ENCODE data around the gene LIMS3. TPM values are rescaled to one million over a fixed set of nuclear protein-coding genes. Genes with fewer than 3 reads are reported as not detected.
"Not testable (repeated sequence)": the region's sequence is repeated elsewhere in the genome, so short reads cannot be mapped to it uniquely, and the experiment has no call there.

LIMS3 gene
- total and polyA plus RNA-seq, 5 donors from 2014 or later, result 2.9 to 11.7 (median 4.3) TPM; not detected in 1

- H3K4me3 Mint-ChIP-seq; H3K9me3 Mint-ChIP-seq; H3K36me3 ChIP-seq (ENCODE audit: control insufficient read depth, insufficient read depth, low read length); H3K27me3 ChIP-seq (ENCODE audit: control insufficient read depth, insufficient read depth, low read length); H3K4me1 Mint-ChIP-seq; H3K4me1 ChIP-seq (ENCODE audit: control insufficient read depth, insufficient read depth, low read length, poor library complexity, severe bottlenecking); H3K27ac ChIP-seq (ENCODE audit: insufficient read depth, low read length, poor library complexity, severe bottlenecking); DNase-seq; H3K9me3 ChIP-seq (ENCODE audit: control insufficient read depth in 2 of 2, low read length in 2 of 2); H3K4me3 ChIP-seq (ENCODE audit: low read depth, low read length); H3K36me3 Mint-ChIP-seq; H3K27me3 Mint-ChIP-seq; ATAC-seq (ENCODE audit: low read depth in 2 of 2); H3K27ac Mint-ChIP-seq: not testable (repeated sequence)
These were observed 38.0 kb downstream of the LIMS3 start for GRCh38 chr2:109936534-109936933.

- H3K27me3 ChIP-seq (ENCODE audit: control insufficient read depth, insufficient read depth, low read length); DNase-seq; H3K9me3 Mint-ChIP-seq; H3K4me1 ChIP-seq (ENCODE audit: control insufficient read depth, insufficient read depth, low read length, poor library complexity, severe bottlenecking); H3K36me3 Mint-ChIP-seq; H3K4me3 ChIP-seq (ENCODE audit: low read depth, low read length); H3K4me1 Mint-ChIP-seq; H3K4me3 Mint-ChIP-seq; H3K27ac ChIP-seq (ENCODE audit: insufficient read depth, low read length, poor library complexity, severe bottlenecking); H3K36me3 ChIP-seq (ENCODE audit: control insufficient read depth, insufficient read depth, low read length); H3K27me3 Mint-ChIP-seq; H3K9me3 ChIP-seq (ENCODE audit: control insufficient read depth in 2 of 2, low read length in 2 of 2); ATAC-seq (ENCODE audit: low read depth in 2 of 2); H3K27ac Mint-ChIP-seq: not testable (repeated sequence)
These were observed 46.9 kb downstream of the LIMS3 start for GRCh38 chr2:109945362-109945761.

GRCh38 chr2:109947262-109947958 lies 48.9 kb downstream of the LIMS3 start:
- not testable (repeated sequence) for H3K4me1 Mint-ChIP-seq; DNase-seq; H3K27ac Mint-ChIP-seq; H3K9me3 ChIP-seq (ENCODE audit: control insufficient read depth in 2 of 2, low read length in 2 of 2); H3K4me1 ChIP-seq (ENCODE audit: control insufficient read depth, insufficient read depth, low read length, poor library complexity, severe bottlenecking); H3K4me3 ChIP-seq (ENCODE audit: low read depth, low read length); H3K36me3 ChIP-seq (ENCODE audit: control insufficient read depth, insufficient read depth, low read length); H3K27me3 ChIP-seq (ENCODE audit: control insufficient read depth, insufficient read depth, low read length); H3K4me3 Mint-ChIP-seq; H3K9me3 Mint-ChIP-seq; H3K27ac ChIP-seq (ENCODE audit: insufficient read depth, low read length, poor library complexity, severe bottlenecking); H3K36me3 Mint-ChIP-seq; ATAC-seq (ENCODE audit: low read depth in 2 of 2); H3K27me3 Mint-ChIP-seq

GRCh38 chr2:109947959-109948520 lies 49.6 kb downstream of the LIMS3 start:
- not testable (repeated sequence) for H3K9me3 Mint-ChIP-seq; H3K36me3 ChIP-seq (ENCODE audit: control insufficient read depth, insufficient read depth, low read length); H3K27ac ChIP-seq (ENCODE audit: insufficient read depth, low read length, poor library complexity, severe bottlenecking); ATAC-seq (ENCODE audit: low read depth in 2 of 2); H3K9me3 ChIP-seq (ENCODE audit: control insufficient read depth in 2 of 2, low read length in 2 of 2); H3K27ac Mint-ChIP-seq; H3K4me3 ChIP-seq (ENCODE audit: low read depth, low read length); H3K27me3 Mint-ChIP-seq; H3K36me3 Mint-ChIP-seq; H3K27me3 ChIP-seq (ENCODE audit: control insufficient read depth, insufficient read depth, low read length); H3K4me1 Mint-ChIP-seq; H3K4me3 Mint-ChIP-seq; DNase-seq; H3K4me1 ChIP-seq (ENCODE audit: control insufficient read depth, insufficient read depth, low read length, poor library complexity, severe bottlenecking)

GRCh38 chr2:109950146-109950843 lies 51.8 kb downstream of the LIMS3 start:
- not testable (repeated sequence) for H3K27ac ChIP-seq (ENCODE audit: insufficient read depth, low read length, poor library complexity, severe bottlenecking); H3K36me3 ChIP-seq (ENCODE audit: control insufficient read depth, insufficient read depth, low read length); H3K27me3 ChIP-seq (ENCODE audit: control insufficient read depth, insufficient read depth, low read length); ATAC-seq (ENCODE audit: low read depth in 2 of 2); H3K27ac Mint-ChIP-seq; H3K4me3 ChIP-seq (ENCODE audit: low read depth, low read length); H3K9me3 Mint-ChIP-seq; H3K27me3 Mint-ChIP-seq; DNase-seq; H3K9me3 ChIP-seq (ENCODE audit: control insufficient read depth in 2 of 2, low read length in 2 of 2); H3K4me1 ChIP-seq (ENCODE audit: control insufficient read depth, insufficient read depth, low read length, poor library complexity, severe bottlenecking); H3K4me3 Mint-ChIP-seq; H3K36me3 Mint-ChIP-seq; H3K4me1 Mint-ChIP-seq

GRCh38 chr2:109963942-109964341 lies 65.5 kb downstream of the LIMS3 start:
- H3K4me1 ChIP-seq (ENCODE audit: control insufficient read depth, insufficient read depth, low read length, poor library complexity, severe bottlenecking); H3K27ac ChIP-seq (ENCODE audit: insufficient read depth, low read length, poor library complexity, severe bottlenecking); H3K27me3 Mint-ChIP-seq; H3K36me3 Mint-ChIP-seq; H3K9me3 Mint-ChIP-seq; H3K9me3 ChIP-seq (ENCODE audit: control insufficient read depth in 2 of 2, low read length in 2 of 2); ATAC-seq (ENCODE audit: low read depth in 2 of 2); H3K36me3 ChIP-seq (ENCODE audit: control insufficient read depth, insufficient read depth, low read length); DNase-seq; H3K4me3 Mint-ChIP-seq; H3K27me3 ChIP-seq (ENCODE audit: control insufficient read depth, insufficient read depth, low read length); H3K27ac Mint-ChIP-seq; H3K4me1 Mint-ChIP-seq; H3K4me3 ChIP-seq (ENCODE audit: low read depth, low read length): not testable (repeated sequence)

GRCh38 chr2:109965482-109965881 lies 67.0 kb downstream of the LIMS3 start:
- H3K4me1 ChIP-seq (ENCODE audit: control insufficient read depth, insufficient read depth, low read length, poor library complexity, severe bottlenecking); H3K4me3 Mint-ChIP-seq; H3K4me3 ChIP-seq (ENCODE audit: low read depth, low read length); H3K36me3 Mint-ChIP-seq; H3K9me3 ChIP-seq (ENCODE audit: control insufficient read depth in 2 of 2, low read length in 2 of 2); H3K27me3 Mint-ChIP-seq; H3K27ac ChIP-seq (ENCODE audit: insufficient read depth, low read length, poor library complexity, severe bottlenecking); H3K27ac Mint-ChIP-seq; ATAC-seq (ENCODE audit: low read depth in 2 of 2); H3K36me3 ChIP-seq (ENCODE audit: control insufficient read depth, insufficient read depth, low read length); H3K27me3 ChIP-seq (ENCODE audit: control insufficient read depth, insufficient read depth, low read length); H3K9me3 Mint-ChIP-seq; H3K4me1 Mint-ChIP-seq; DNase-seq: not testable (repeated sequence)

Data from CD4-positive, CD25-positive, alpha-beta regulatory T cell (primary cell).